ENCODE measurements around the gene CCDC116. TPM values are rescaled to one million over a fixed set of nuclear protein-coding genes. Genes with fewer than 3 reads are reported as not detected.

The CCDC116 gene
- total and polyA plus RNA-seq, 2 experiments from 2014 or later = 0.14 TPM; not detected in 1

DNA sequence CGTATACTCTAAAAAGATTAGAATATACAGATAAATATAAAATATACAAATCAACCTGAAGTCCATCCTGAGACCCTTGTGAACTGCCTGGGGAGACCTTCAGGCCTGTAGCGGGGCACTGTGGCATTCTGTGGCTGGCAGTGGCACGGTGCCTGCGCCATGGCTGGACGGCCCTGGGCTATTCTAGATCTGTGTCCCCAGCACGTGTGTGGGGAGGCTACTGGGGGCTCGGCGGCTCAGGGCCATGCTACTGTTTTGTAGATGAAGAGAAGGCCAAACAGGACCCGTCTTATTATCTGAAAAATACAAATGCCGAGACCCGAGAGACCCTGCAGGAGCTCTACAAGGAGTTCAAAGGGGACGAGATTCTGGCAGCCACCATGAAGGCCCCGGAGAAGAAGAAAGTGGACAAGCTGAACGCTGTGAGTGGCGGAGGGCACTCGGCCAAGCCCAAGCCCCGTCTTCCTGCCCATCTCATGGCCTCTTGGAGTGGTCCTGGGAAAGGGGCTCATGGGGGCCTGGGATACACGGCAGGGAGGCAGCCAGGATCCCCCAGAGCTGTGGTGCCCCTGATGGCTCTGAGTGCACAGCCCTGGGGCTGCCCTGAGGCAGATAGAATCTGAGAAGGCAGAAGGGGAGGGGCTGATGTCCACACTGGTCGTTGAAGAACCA is 52.1 kb downstream of the CCDC116 start:
- peaks cover 2% of the 10 kb centered on the region; the same call in 1 of the 2 replicates for H4K20me1 ChIP-seq (replicated peaks; ENCODE audit: insufficient read depth)
- Mint-ChIP-seq H3K4me1 (no peaks in the 10 kb centered on the region), H3K4me3 (no peak overlapping the region), H3K9me3 (peaks cover 2% of the 10 kb centered on the region; the same call in 1 of the 3 replicates), H3K27ac (no peak overlapping the region), H3K36me3 (ENCODE audit: low read depth) (peaks cover 11% of the 10 kb centered on the region; the same call in 2 of the 3 replicates), H3K27me3 (ENCODE audit: insufficient read depth, low read depth, poor library complexity) (peaks cover 11% of the 10 kb centered on the region)
- no peak for TF ChIP-seq POLR2AphosphoS5 (IDR thresholded peaks at IDR 0.05; ENCODE audit: low read depth)
- no peak for TF ChIP-seq ZNF462 (CRISPR knock-in tag; IDR thresholded peaks at IDR 0.05)
- TF ChIP-seq CTCF (conservative IDR thresholded peaks at IDR 0.05; ENCODE audit: low read depth in 2 of 2) = no peak
- ATAC-seq (no peak), DNase-seq (ENCODE audit: low spot score) (no peak)
- no peaks in the 10 kb centered on the region for H3K9me2 ChIP-seq (ENCODE audit: insufficient read depth)
- 0 out of 2 replicates have a peak, but pooled peaks cover 4% of the 10 kb centered on the region for H3K36me3 ChIP-seq (ENCODE audit: insufficient read depth)
- H3K79me2 ChIP-seq (replicated peaks; ENCODE audit: insufficient read depth) = no peaks in the 10 kb centered on the region
- H3K27ac ChIP-seq (ENCODE audit: low read depth) = no peak overlapping the region
- H3K4me1 ChIP-seq (ENCODE audit: insufficient read depth) = no peaks in the 10 kb centered on the region
- no peak overlapping the region for H3K4me3 ChIP-seq
- no peak overlapping the region for H2AFZ ChIP-seq
- H3K27me3 ChIP-seq (ENCODE audit: insufficient read depth) = no peaks in the 10 kb centered on the region
- H3F3A ChIP-seq (replicated peaks; ENCODE audit: low read depth) = no peaks in the 10 kb centered on the region
- no peak overlapping the region for H3K4me2 ChIP-seq

All from GM23338 (cell line).